GM12874 (cell line): Measurements from ENCODE around the gene KRTAP5-2.

Experiments used
- CTCF ChIP-seq: IDR thresholded peaks from 2 replicates; pipeline ENCODE4 v1.5.1; 2011; ENCODE audit warnings: low read depth, mild to moderate bottlenecking, control low read depth, low read length, moderate library complexity; ENCODE audit not compliant: insufficient read depth

The KRTAP5-2 gene

GRCh38 chr11:1622086-1622485 is 24.0 kb upstream of the KRTAP5-2 start, which contains the start of gene KRTAP5-4:
Gene KRTAP5-4, minus strand, starts transcription at chr11:1622138. Its CDS starts 45 bp downstream, at chr11:1622093.
- no peak for TF ChIP-seq CTCF

GRCh38 chr11:1619449-1619848 is 21.4 kb upstream of the KRTAP5-2 start:
- TF ChIP-seq CTCF = no peak

GRCh38 chr11:1618231-1618630 is 20.1 kb upstream of the KRTAP5-2 start:
- TF ChIP-seq CTCF = no peak

- TF ChIP-seq CTCF = no peak
Measured at GRCh38 chr11:1608363-1608762, 10.3 kb upstream of the KRTAP5-2 start, which contains the start of gene KRTAP5-3. Gene KRTAP5-3, minus strand, starts transcription at chr11:1608463. Its CDS starts 78 bp downstream, at chr11:1608385.

GRCh38 chr11:1604711-1605110 is 6.6 kb upstream of the KRTAP5-2 start:
- TF ChIP-seq CTCF = no peak

- TF ChIP-seq CTCF = no peak
Measured at GRCh38 chr11:1604181-1604580, 6.1 kb upstream of the KRTAP5-2 start.

- TF ChIP-seq CTCF = no peak
Measured at GRCh38 chr11:1603629-1604028, 5.5 kb upstream of the KRTAP5-2 start.
